Body of pancreas (tissue), 4 donors: ENCODE measurements around the gene COL9A1. TPM values are rescaled to one million over a fixed set of nuclear protein-coding genes. Genes with fewer than 3 reads are reported as not detected.

Experiments
- ATAC-seq: fragments of 150-250 bp; one replicate; pipeline ENCODE4 v1.9.1; 2016
- DNase-seq, 4 donors: peaks; one replicate each; pipeline ENCODE4 v3.0.0-alpha.2; 2019
- H3K27ac ChIP-seq, 4 donors: fragments of 200-600 bp; sonication (generic); 1 replicate in 3 of 4; 2 replicates in 1 of 4; pipeline versions ENCODE4 v1.5.1 to v1.6.1; 2016 to 2019; ENCODE audit warnings: mild to moderate bottlenecking in 1 of 4, mixed read lengths in 1 of 4, moderate library complexity in 1 of 4
- H3K27me3 ChIP-seq, 2 donors: fragments of 200-600 bp; sonication (generic); one replicate each; pipeline ENCODE4 v1.6.0; 2016; ENCODE audit warnings: mild to moderate bottlenecking in 1 of 2
- H3K36me3 ChIP-seq, 2 donors: fragments of 200-600 bp; sonication (generic); replicated peaks in 1 of 2; 2 replicates each; pipeline ENCODE4 v1.5.1; 2016; ENCODE audit warnings: low read depth in 2 of 2; ENCODE audit not compliant: insufficient read depth in 1 of 2
- H3K4me1 ChIP-seq: fragments of 200-600 bp; sonication (generic); one replicate; pipeline ENCODE4 v1.6.0; 2016
- H3K4me3 ChIP-seq, 2 donors: fragments of 200-600 bp; sonication (generic); 1 replicate in 1 of 2; 2 replicates in 1 of 2; pipeline ENCODE4 v1.5.1; 2016 to 2019
- H3K9me3 ChIP-seq, 3 donors: fragments of 200-600 bp; sonication (generic); 1 replicate in 2 of 3; 2 replicates in 1 of 3; pipeline ENCODE4 v1.5.1; 2016
- CTCF ChIP-seq, 7 experiments: fragments of 450-650 bp in 4 of 7; fragments of 200-600 bp in 3 of 7; sonication (generic) in 3 of 7; IDR thresholded peaks; one replicate each; pipeline ENCODE4 v1.5.1; 2016 to 2019; ENCODE audit warnings: antibody characterized with exemption in 7 of 7
- POLR2A ChIP-seq, 3 donors: fragments of 450-650 bp; IDR thresholded peaks; one replicate each; pipeline ENCODE4 v1.6.1; 2016; ENCODE audit warnings: antibody characterized with exemption in 3 of 3, mild to moderate bottlenecking in 2 of 3
- WGBS, 2 donors: methylation state at CpG; one replicate each; pipeline ENCODE4 v1.1.5; 2017; 5-methylcytosine and 5-hydroxymethylcytosine counted together
- intact Hi-C: fragments of 100-400 bp; cut with DNase I; formaldehyde crosslinking; loops from one replicate; pipeline ENCODE4 v1.15.1; 2023
- total RNA-seq, 2 donors: library from RNA; depleted of rRNA; stranded (reverse); fragments of >200 nt; gene quantifications; one replicate each; pipeline ENCODE4 v1.1.0, GENCODE V29; 2016

Gene COL9A1
- total RNA-seq, 2 donors from 2014 or later: 0.26 TPM; not detected in 1

GRCh38 chr6:70298068-70298467, 4.8 kb downstream of the COL9A1 start:
- no peaks in the 10 kb centered on the region for H3K9me3 ChIP-seq
- no peak for ATAC-seq
- no peak overlapping the region for H3K4me3 ChIP-seq
- H3K27ac ChIP-seq: no peak overlapping the region
- TF ChIP-seq POLR2A (IDR thresholded peaks at IDR 0.05) (no peak), CTCF (IDR thresholded peaks at IDR 0.05) (no peak)
- DNase-seq: no peak
- no peaks in the 10 kb centered on the region for H3K27me3 ChIP-seq
- H3K4me1 ChIP-seq: no peaks in the 10 kb centered on the region
- H3K36me3 ChIP-seq: no peaks in the 10 kb centered on the region
- intact Hi-C loops: no loop called here

- no peak for ATAC-seq
- no peaks in the 10 kb centered on the region for H3K4me1 ChIP-seq
- no peak overlapping the region for H3K4me3 ChIP-seq
- no peaks in the 10 kb centered on the region for H3K36me3 ChIP-seq
- no peaks in the 10 kb centered on the region for H3K27me3 ChIP-seq
- DNase-seq: no peak
- 35 to 58% methylated on average over 1 of the region's 1 CpG for WGBS, 2 donors
- H3K9me3 ChIP-seq: no peaks in the 10 kb centered on the region
- no peak overlapping the region for H3K27ac ChIP-seq
- TF ChIP-seq CTCF (IDR thresholded peaks at IDR 0.05): no peak
- TF ChIP-seq POLR2A (IDR thresholded peaks at IDR 0.05): no peak
- intact Hi-C loops: no loop called here
These were observed 10.7 kb downstream of the COL9A1 start for GRCh38 chr6:70292193-70292592.

GRCh38 chr6:70289299-70289698, 13.6 kb downstream of the COL9A1 start:
- DNase-seq: no peak
- no peaks in the 10 kb centered on the region for H3K4me1 ChIP-seq
- ATAC-seq: no peak
- H3K4me3 ChIP-seq: no peak overlapping the region
- WGBS, 2 donors: 21 to 25% methylated on average over 2 of the region's 2 CpGs
- TF ChIP-seq CTCF (IDR thresholded peaks at IDR 0.05) (peak in 4 of 7 experiments; percentile 13 to 38 (median 20)), POLR2A (IDR thresholded peaks at IDR 0.05) (no peak)
- intact Hi-C loops: no loop called here
- H3K27me3 ChIP-seq: no peaks in the 10 kb centered on the region
- no peak overlapping the region for H3K27ac ChIP-seq
- H3K36me3 ChIP-seq: no peaks in the 10 kb centered on the region
- no peaks in the 10 kb centered on the region for H3K9me3 ChIP-seq

- ATAC-seq: no peak
- no peak overlapping the region for H3K4me3 ChIP-seq
- H3K36me3 ChIP-seq: no peaks in the 10 kb centered on the region
- intact Hi-C loops: no loop called here
- no peak for DNase-seq
- H3K4me1 ChIP-seq: peaks cover 14% of the 10 kb centered on the region
- 72 to 74% methylated on average over 5 of the region's 5 CpGs for WGBS, 2 donors
- TF ChIP-seq CTCF (IDR thresholded peaks at IDR 0.05): no peak
- TF ChIP-seq POLR2A (IDR thresholded peaks at IDR 0.05): no peak
- peaks cover 0 to 9% of the 10 kb centered on the region in 2 donors for H3K27me3 ChIP-seq
- H3K27ac ChIP-seq: no peak overlapping the region
- no peaks in the 10 kb centered on the region for H3K9me3 ChIP-seq
These were observed 16.0 kb downstream of the COL9A1 start for GRCh38 chr6:70286905-70287304.

- no peak for TF ChIP-seq POLR2A (IDR thresholded peaks at IDR 0.05)
- TF ChIP-seq CTCF (IDR thresholded peaks at IDR 0.05): no peak
- WGBS, 2 donors: 71 to 72% methylated on average over 4 of the region's 4 CpGs
These were observed 17.7 kb downstream of the COL9A1 start for GRCh38 chr6:70285201-70285600.

More at GRCh38 chr6:70285201-70285600, 17.7 kb downstream of the COL9A1 start:
- H3K9me3 ChIP-seq: no peaks in the 10 kb centered on the region
- ATAC-seq (no peak), DNase-seq (no peak)
- intact Hi-C loops: no loop called here
- H3K36me3 ChIP-seq: no peaks in the 10 kb centered on the region
- H3K4me1 ChIP-seq: peaks cover 21% of the 10 kb centered on the region
- no peak overlapping the region for H3K4me3 ChIP-seq
- peaks cover 0 to 9% of the 10 kb centered on the region in 2 donors for H3K27me3 ChIP-seq
- no peak overlapping the region for H3K27ac ChIP-seq
